Stomach (tissue), 4 donors: ENCODE measurements around the gene XG.

Source experiments
- POLR2AphosphoS5 ChIP-seq, 3 donors: sonication (generic); formaldehyde crosslinking; IDR thresholded peaks; one replicate each; pipeline ENCODE4 v1.6.1; 2016; ENCODE audit warnings: antibody characterized with exemption in 3 of 3
- TF ChIP-seq, protein P1 (sequence below), 7 experiments: fragments of 450-650 bp in 4 of 7; fragments of 200-600 bp in 3 of 7; sonication (generic) in 3 of 7; IDR thresholded peaks; one replicate each; pipeline ENCODE4 v1.5.1; 2016 to 2019; ENCODE audit warnings: antibody characterized with exemption in 7 of 7, control low read depth in 2 of 7, mild to moderate bottlenecking in 1 of 7

DNA sequence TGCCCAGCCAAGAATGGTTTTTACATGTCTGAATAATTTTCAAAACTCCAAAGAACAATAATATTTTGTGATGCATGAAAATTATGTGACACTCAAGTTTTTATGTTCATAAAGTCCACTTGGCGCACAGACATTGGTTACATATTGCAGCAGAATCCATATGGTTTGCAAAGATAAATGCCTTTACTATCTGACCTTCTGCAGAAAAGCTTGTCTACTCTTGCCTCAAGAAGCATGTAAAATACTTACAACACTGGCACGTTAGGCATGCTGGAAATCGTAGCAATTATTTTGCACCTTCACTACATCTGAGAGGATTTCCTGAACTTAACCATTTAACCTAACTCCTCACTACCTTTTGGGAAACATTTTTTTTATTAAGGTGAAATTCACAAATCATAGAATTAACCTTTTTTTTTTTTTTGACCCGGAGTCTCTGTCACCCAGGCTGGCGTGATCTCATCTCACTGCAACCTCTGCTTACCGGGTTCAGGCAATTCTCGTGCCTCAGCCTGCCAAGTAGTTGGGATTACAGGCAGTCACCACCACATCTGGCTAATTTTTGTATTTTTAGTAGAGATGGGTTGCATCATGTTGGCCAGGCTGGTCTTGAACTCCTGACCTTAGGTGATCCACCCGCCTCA, 3.5 kb upstream of the XG start:
- TF ChIP-seq, protein P1, sequence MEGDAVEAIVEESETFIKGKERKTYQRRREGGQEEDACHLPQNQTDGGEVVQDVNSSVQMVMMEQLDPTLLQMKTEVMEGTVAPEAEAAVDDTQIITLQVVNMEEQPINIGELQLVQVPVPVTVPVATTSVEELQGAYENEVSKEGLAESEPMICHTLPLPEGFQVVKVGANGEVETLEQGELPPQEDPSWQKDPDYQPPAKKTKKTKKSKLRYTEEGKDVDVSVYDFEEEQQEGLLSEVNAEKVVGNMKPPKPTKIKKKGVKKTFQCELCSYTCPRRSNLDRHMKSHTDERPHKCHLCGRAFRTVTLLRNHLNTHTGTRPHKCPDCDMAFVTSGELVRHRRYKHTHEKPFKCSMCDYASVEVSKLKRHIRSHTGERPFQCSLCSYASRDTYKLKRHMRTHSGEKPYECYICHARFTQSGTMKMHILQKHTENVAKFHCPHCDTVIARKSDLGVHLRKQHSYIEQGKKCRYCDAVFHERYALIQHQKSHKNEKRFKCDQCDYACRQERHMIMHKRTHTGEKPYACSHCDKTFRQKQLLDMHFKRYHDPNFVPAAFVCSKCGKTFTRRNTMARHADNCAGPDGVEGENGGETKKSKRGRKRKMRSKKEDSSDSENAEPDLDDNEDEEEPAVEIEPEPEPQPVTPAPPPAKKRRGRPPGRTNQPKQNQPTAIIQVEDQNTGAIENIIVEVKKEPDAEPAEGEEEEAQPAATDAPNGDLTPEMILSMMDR (IDR thresholded peaks at IDR 0.05), result no peak
- TF ChIP-seq POLR2AphosphoS5 (IDR thresholded peaks at IDR 0.05), result no peak
